IMR-90 (cell line): ENCODE results near the gene NEGR1. TPM values are rescaled to one million over a fixed set of nuclear protein-coding genes. Genes with fewer than 3 reads are reported as not detected.

Experiments
- ATAC-seq: fragments of 200-7000 bp; cut with Tn5 transposase; 2 replicates; pipeline ENCODE4 v1.9.1; 2020; ENCODE audit warnings: low read depth, mild to moderate bottlenecking, moderate library complexity
- BruUV-seq: library from RNA; stranded (reverse); fragments of 400-500 nt; replicated peaks from 2 replicates; lab custom pipeline; 2021; lab: Mats Ljungman, UMichigan
- CTCF ChIA-PET: fragments of 300-600 bp; formaldehyde crosslinking; extraction: SDS; loops from one replicate; lab custom pipeline; 2021; ENCODE audit warnings: antibody characterized with exemption; lab: Yijun Ruan, JAX
- POLR2A ChIA-PET: fragments of 300-600 bp; sonication (Branson Sonifier 250); formaldehyde crosslinking; loops from one replicate; lab custom pipeline; 2022; ENCODE audit warnings: antibody characterized with exemption; ENCODE audit not compliant: unreplicated experiment; lab: Charles Lee
- DNase-seq: peaks from one replicate; pipeline ENCODE4 v3.0.0; 2013
- H2AFZ ChIP-seq: replicated peaks from 2 replicates; pipeline ENCODE3; 2013; ENCODE audit warnings: low read length, mild to moderate bottlenecking; ENCODE audit not compliant: poor library complexity
- H2AK5ac ChIP-seq: 2 replicates; pipeline ENCODE4 v1.6.1; 2013; ENCODE audit warnings: low read depth, low read length, inconsistent platforms
- H2AK9ac ChIP-seq: replicated peaks from 2 replicates; pipeline ENCODE3; 2013; ENCODE audit warnings: mild to moderate bottlenecking, low read depth, low read length, moderate library complexity; ENCODE audit not compliant: poor library complexity
- H2BK120ac ChIP-seq: 2 replicates; pipeline ENCODE4 v1.6.1; 2013; ENCODE audit warnings: low read depth, low read length, inconsistent platforms
- H2BK15ac ChIP-seq: 3 replicates; pipeline ENCODE4 v1.6.1; 2013; ENCODE audit warnings: low read depth, low read length, inconsistent platforms
- H2BK20ac ChIP-seq: 2 replicates; pipeline ENCODE4 v1.6.1; 2013; ENCODE audit warnings: low read depth, mild to moderate bottlenecking, inconsistent platforms, low read length, moderate library complexity
- H2BK5ac ChIP-seq: 2 replicates; pipeline ENCODE4 v1.6.1; 2013; ENCODE audit warnings: mild to moderate bottlenecking, low read depth, low read length, inconsistent platforms; ENCODE audit not compliant: poor library complexity, severe bottlenecking
- H3K14ac ChIP-seq: replicated peaks from 2 replicates; pipeline ENCODE4 v1.6.1; 2013; ENCODE audit warnings: low read depth, low read length, inconsistent platforms
- H3K18ac ChIP-seq: 2 replicates; pipeline ENCODE4 v1.6.1; 2013; ENCODE audit warnings: low read depth, low read length, control low read depth
- H3K23ac ChIP-seq: 2 replicates; pipeline ENCODE4 v1.6.1; 2013; ENCODE audit warnings: low read depth, low read length, inconsistent platforms
- H3K27ac ChIP-seq: 2 replicates; pipeline ENCODE4 v1.5.1; 2013; ENCODE audit warnings: mild to moderate bottlenecking, control low read depth, low read length; ENCODE audit not compliant: insufficient read depth
- H3K27me3 ChIP-seq: 2 replicates; pipeline ENCODE4 v1.6.1; 2013; ENCODE audit warnings: low read length; ENCODE audit not compliant: control insufficient read depth, insufficient read depth
- H3K36me3 ChIP-seq: 2 replicates; pipeline ENCODE4 v1.6.1; 2013; ENCODE audit warnings: low read length, mixed read lengths; ENCODE audit not compliant: control insufficient read depth, insufficient read depth
- H3K4ac ChIP-seq: 2 replicates; pipeline ENCODE4 v1.6.1; 2013; ENCODE audit warnings: low read depth, low read length, inconsistent platforms
- H3K4me1 ChIP-seq: 2 replicates; pipeline ENCODE4 v1.6.1; 2013; ENCODE audit warnings: low read length, mixed read lengths; ENCODE audit not compliant: control insufficient read depth, insufficient read depth
- H3K4me2 ChIP-seq: 2 replicates; pipeline ENCODE4 v1.6.1; 2013; ENCODE audit warnings: low read depth, mild to moderate bottlenecking, control low read depth, low read length, moderate library complexity
- H3K4me3 ChIP-seq: 2 replicates; pipeline ENCODE4 v1.5.1; 2013; ENCODE audit warnings: low read depth, mild to moderate bottlenecking, control low read depth, low read length, moderate library complexity; ENCODE audit not compliant: insufficient read depth
- H3K56ac ChIP-seq: 2 replicates; pipeline ENCODE4 v1.6.1; 2013; ENCODE audit warnings: low read length, inconsistent platforms; ENCODE audit not compliant: insufficient read depth; ENCODE audit errors: extremely low read depth
- H3K79me1 ChIP-seq, 2 experiments: 2 replicates each; pipeline ENCODE4 v1.6.1; 2013; ENCODE audit warnings: low read length in 2 of 2, inconsistent platforms in 1 of 2, low read depth in 1 of 2
- H3K9ac ChIP-seq: 2 replicates; pipeline ENCODE4 v1.6.1; 2013; ENCODE audit warnings: low read depth, low read length, control low read depth
- H3K9me1 ChIP-seq: 2 replicates; pipeline ENCODE4 v1.6.1; 2013; ENCODE audit warnings: low read length, inconsistent platforms; ENCODE audit not compliant: insufficient read depth
- H3K9me3 ChIP-seq: 2 replicates; pipeline ENCODE4 v1.6.1; 2013; ENCODE audit warnings: low read length; ENCODE audit not compliant: control insufficient read depth, insufficient read depth
- H4K20me1 ChIP-seq: 2 replicates; pipeline ENCODE4 v1.6.1; 2013; ENCODE audit warnings: low read length, inconsistent platforms; ENCODE audit not compliant: insufficient read depth
- H4K5ac ChIP-seq: 2 replicates; pipeline ENCODE4 v1.6.1; 2013; ENCODE audit warnings: mild to moderate bottlenecking, low read depth, low read length, control low read depth
- H4K8ac ChIP-seq, 2 experiments: 2 replicates each; pipeline ENCODE4 v1.6.1; 2013; ENCODE audit warnings: low read depth in 2 of 2, low read length in 2 of 2, control low read depth in 1 of 2, inconsistent platforms in 1 of 2
- H4K91ac ChIP-seq: 2 replicates; pipeline ENCODE4 v1.6.1; 2013; ENCODE audit warnings: low read depth, low read length, inconsistent platforms; ENCODE audit not compliant: insufficient read depth
- MAFK ChIP-seq: IDR thresholded peaks from 2 replicates; pipeline ENCODE4 v1.6.1; 2012; ENCODE audit warnings: low read depth, low read length, improper control_type of control experiment
- MXI1 ChIP-seq: IDR thresholded peaks from 2 replicates; pipeline ENCODE4 v1.6.1; 2012; ENCODE audit warnings: low read depth, mild to moderate bottlenecking, low read length, moderate library complexity, borderline replicate concordance
- NFE2L2 ChIP-seq: fragments of 150-350 bp; IDR thresholded peaks from 2 replicates; pipeline ENCODE4 v1.6.1; 2016; ENCODE audit warnings: low read depth, mild to moderate bottlenecking, low read length
- POLR2A ChIP-seq: IDR thresholded peaks from 2 replicates; pipeline ENCODE4 v1.6.1; 2012; ENCODE audit warnings: mild to moderate bottlenecking, low read depth, low read length
- WGBS, 2 experiments: methylation state at CpG; one replicate each; pipeline versions ENCODE4 v1.1.5 to v1.1.7; 2013; ENCODE audit warnings: missing lambda C conversion rate in 2 of 2; ENCODE audit not compliant: insufficient read length in 1 of 2; ENCODE audit errors: extremely low coverage in 2 of 2; 5-methylcytosine and 5-hydroxymethylcytosine counted together
- dilution Hi-C: fragments of 300-500 bp; cut with HindIII; formaldehyde crosslinking; loops from one replicate; pipeline ENCODE4 v1.14.3; 2018; ENCODE audit warnings: low sequenced_read_pairs; ENCODE audit not compliant: unreplicated experiment
- in situ Hi-C: fragments of 300-500 bp; cut with MboI; formaldehyde crosslinking; loops from 3 replicates; pipeline ENCODE4 v1.14.3; 2019; ENCODE audit warnings: low sequenced_read_pairs, inconsistent platforms, mixed read lengths
- intact Hi-C: fragments of 100-400 bp; cut with micrococcal nuclease; formaldehyde crosslinking; loops from 2 replicates; pipeline ENCODE4 v1.10.0; 2022
- polyA plus RNA-seq, 3 experiments: library from polyadenylated mRNA; depleted of rRNA; stranded (reverse); fragments of >200 nt; gene quantifications; 2 replicates each; pipeline ENCODE4 v1.2.3, GENCODE V29; 2012; ENCODE audit warnings: low replicate concordance in 1 of 3
- total RNA-seq: library from RNA; depleted of rRNA; stranded (reverse); fragments of >200 nt; gene quantifications from 2 replicates; pipeline ENCODE4 v1.2.3, GENCODE V29; 2012
- TF ChIP-seq, protein P1 (sequence below): fragments of 150-350 bp; IDR thresholded peaks from 2 replicates; pipeline ENCODE4 v1.6.1; 2016; ENCODE audit warnings: low read depth, mild to moderate bottlenecking, low read length, moderate library complexity, borderline replicate concordance
- TF ChIP-seq, protein P2 (sequence below): fragments of 150-350 bp; IDR thresholded peaks from 2 replicates; pipeline ENCODE4 v1.6.1; 2017; ENCODE audit warnings: mild to moderate bottlenecking, antibody characterized with exemption, low read length, low read depth

The NEGR1 gene
- total and polyA plus RNA-seq, 2 of the 4 experiments (the other 2 are of a cell fraction) = 5.1 to 9.1 TPM

DNA sequence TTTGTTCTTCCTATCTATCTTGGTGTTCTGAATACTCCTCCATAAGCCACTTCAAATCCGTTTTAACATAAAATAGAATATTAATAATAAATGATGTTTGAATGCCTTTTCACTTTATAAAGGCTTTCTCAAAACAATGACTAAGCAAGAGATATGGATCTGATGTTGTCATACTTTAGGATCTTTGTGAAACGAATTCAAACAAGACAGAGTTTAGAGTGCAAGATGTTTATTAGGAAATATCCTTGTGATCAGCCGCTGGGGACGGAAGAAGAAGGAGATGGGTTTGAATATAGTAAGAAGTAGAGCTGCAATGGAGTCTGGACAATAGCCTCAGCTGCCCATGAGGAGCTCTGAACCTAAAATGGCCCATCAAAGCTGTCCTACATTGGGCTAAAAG, 351.8 kb downstream of the NEGR1 start:
- DNase-seq (peak; percentile 23), ATAC-seq (no peak)
- Histone ChIP-seq H3K9me3 (no peaks in the 10 kb centered on the region), H3K4ac (no peak overlapping the region), H3K36me3 (no peaks in the 10 kb centered on the region), H2BK15ac (no peak overlapping the region), H3K27me3 (no peaks in the 10 kb centered on the region), H3K9ac (no peak overlapping the region), H3K79me1 (no peaks in the 10 kb centered on the region), H2BK5ac (no peak overlapping the region), H3K4me3 (no peak overlapping the region), H3K14ac (no peak overlapping the region), H4K91ac (no peak overlapping the region), H3K9me1 (no peaks in the 10 kb centered on the region), H3K18ac (no peak overlapping the region), H3K4me1 (peaks cover 2% of the 10 kb centered on the region; the same call in 1 of the 2 replicates), H2AFZ (no peak overlapping the region), H2BK20ac (no peak overlapping the region), H4K20me1 (no peaks in the 10 kb centered on the region), H2BK120ac (no peak overlapping the region), H3K4me2 (no peak overlapping the region), H4K8ac (no peak overlapping the region), H3K27ac (no peak overlapping the region), H3K56ac (no peak overlapping the region), H2AK5ac (no peak overlapping the region), H4K5ac (no peak overlapping the region), H2AK9ac (no peak overlapping the region), H3K23ac (no peak overlapping the region)
- no TSS peak for BruUV-seq
- ChIA-PET POLR2A (no interaction called here), CTCF (no interaction called here)
- 87% methylated on average over 3 of the region's 4 CpGs; no CpG with 5 or more reads in 1 of the 2 experiments for WGBS, 2 experiments
- dilution Hi-C loops (no loop called here), in situ Hi-C loops (no loop called here), intact Hi-C loops (loop anchor here (5.0 kb wide), 1 partner anchor 48 kb away; no protein-coding TSS in a partner anchor)
- TF ChIP-seq MAFK = no peak
- TF ChIP-seq POLR2A = no peak
- TF ChIP-seq, protein P1, sequence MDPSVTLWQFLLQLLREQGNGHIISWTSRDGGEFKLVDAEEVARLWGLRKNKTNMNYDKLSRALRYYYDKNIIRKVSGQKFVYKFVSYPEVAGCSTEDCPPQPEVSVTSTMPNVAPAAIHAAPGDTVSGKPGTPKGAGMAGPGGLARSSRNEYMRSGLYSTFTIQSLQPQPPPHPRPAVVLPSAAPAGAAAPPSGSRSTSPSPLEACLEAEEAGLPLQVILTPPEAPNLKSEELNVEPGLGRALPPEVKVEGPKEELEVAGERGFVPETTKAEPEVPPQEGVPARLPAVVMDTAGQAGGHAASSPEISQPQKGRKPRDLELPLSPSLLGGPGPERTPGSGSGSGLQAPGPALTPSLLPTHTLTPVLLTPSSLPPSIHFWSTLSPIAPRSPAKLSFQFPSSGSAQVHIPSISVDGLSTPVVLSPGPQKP = no peak
- no peak for TF ChIP-seq NFE2L2
- TF ChIP-seq MXI1 = no peak
- TF ChIP-seq, protein P2, sequence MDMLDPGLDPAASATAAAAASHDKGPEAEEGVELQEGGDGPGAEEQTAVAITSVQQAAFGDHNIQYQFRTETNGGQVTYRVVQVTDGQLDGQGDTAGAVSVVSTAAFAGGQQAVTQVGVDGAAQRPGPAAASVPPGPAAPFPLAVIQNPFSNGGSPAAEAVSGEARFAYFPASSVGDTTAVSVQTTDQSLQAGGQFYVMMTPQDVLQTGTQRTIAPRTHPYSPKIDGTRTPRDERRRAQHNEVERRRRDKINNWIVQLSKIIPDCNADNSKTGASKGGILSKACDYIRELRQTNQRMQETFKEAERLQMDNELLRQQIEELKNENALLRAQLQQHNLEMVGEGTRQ = no peak
